DLD1 (cell line): ENCODE measurements around the gene KRTAP2-4.
"Not testable (repeated sequence)": the region's sequence is repeated elsewhere in the genome, so short reads cannot be mapped to it uniquely, and the experiment has no call there.

Source experiments
- in situ Hi-C: cut with HindIII; loops from 2 replicates; pipeline ENCODE4 v1.10.0; 2017; ENCODE audit warnings: low sequenced_read_pairs

The KRTAP2-4 gene

GRCh38 chr17:41040783-41041571 lies 24.7 kb downstream of the KRTAP2-4 start, which contains the start of gene KRTAP1-1:
Gene KRTAP1-1, minus strand, starts transcription at chr17:41041450. Its CDS starts 53 bp downstream, at chr17:41041397.
- in situ Hi-C loops = not testable (repeated sequence)

- in situ Hi-C loops = no loop called here
Measured at GRCh38 chr17:41037853-41038350, 27.8 kb downstream of the KRTAP2-4 start.

- in situ Hi-C loops = not testable (repeated sequence)
Measured at GRCh38 chr17:41034346-41034935, 31.2 kb downstream of the KRTAP2-4 start, which contains the start of gene KRTAP1-3. Gene KRTAP1-3, minus strand, starts transcription at chr17:41034874. Its CDS starts 53 bp downstream, at chr17:41034821.

GRCh38 chr17:41029633-41030245 lies 35.9 kb downstream of the KRTAP2-4 start, which contains the start of gene KRTAP1-4:
Gene KRTAP1-4, minus strand, starts transcription at chr17:41030195. Its CDS starts 117 bp downstream, at chr17:41030078.
- in situ Hi-C loops = no loop called here

GRCh38 chr17:41026715-41027471 lies 38.8 kb downstream of the KRTAP2-4 start, which contains the start of gene KRTAP1-5:
Gene KRTAP1-5, minus strand, starts transcription at chr17:41027208. Its CDS starts 53 bp downstream, at chr17:41027155.
- in situ Hi-C loops = no loop called here

- in situ Hi-C loops = no loop called here
Measured at GRCh38 chr17:41024697-41025096, 41.0 kb downstream of the KRTAP2-4 start.

GRCh38 chr17:41020336-41020735 lies 45.3 kb downstream of the KRTAP2-4 start:
- in situ Hi-C loops = no loop called here

GRCh38 chr17:41019415-41019814 lies 46.3 kb downstream of the KRTAP2-4 start:
- in situ Hi-C loops = loop anchor here (5.0 kb wide), 1 partner anchor 38 kb away; the partner anchor contains the start of gene KRTAP2-2

- in situ Hi-C loops = loop anchor here (5.0 kb wide), 1 partner anchor 39 kb away; the partner anchor contains the start of gene KRTAP2-2
Measured at GRCh38 chr17:41018541-41018940, 47.1 kb downstream of the KRTAP2-4 start.

GRCh38 chr17:41016578-41017215 lies 49.0 kb downstream of the KRTAP2-4 start:
- in situ Hi-C loops = loop anchor here (5.0 kb wide), 1 partner anchor 41 kb away; the partner anchor contains the start of gene KRTAP2-2

GRCh38 chr17:41015454-41015853 lies 50.2 kb downstream of the KRTAP2-4 start:
- in situ Hi-C loops = loop anchor here (5.0 kb wide), 1 partner anchor 42 kb away; the partner anchor contains the start of gene KRTAP2-2
